GM18870 (cell line): ENCODE measurements around the gene PDRG1.

Experiments used
- ATAC-seq: cut with Tn5 transposase; IDR thresholded peaks from one replicate; pipeline ENCODE4 v1.9.1; 2021; ENCODE audit warnings: moderate library complexity; ENCODE audit not compliant: unreplicated experiment

Gene PDRG1

DNA sequence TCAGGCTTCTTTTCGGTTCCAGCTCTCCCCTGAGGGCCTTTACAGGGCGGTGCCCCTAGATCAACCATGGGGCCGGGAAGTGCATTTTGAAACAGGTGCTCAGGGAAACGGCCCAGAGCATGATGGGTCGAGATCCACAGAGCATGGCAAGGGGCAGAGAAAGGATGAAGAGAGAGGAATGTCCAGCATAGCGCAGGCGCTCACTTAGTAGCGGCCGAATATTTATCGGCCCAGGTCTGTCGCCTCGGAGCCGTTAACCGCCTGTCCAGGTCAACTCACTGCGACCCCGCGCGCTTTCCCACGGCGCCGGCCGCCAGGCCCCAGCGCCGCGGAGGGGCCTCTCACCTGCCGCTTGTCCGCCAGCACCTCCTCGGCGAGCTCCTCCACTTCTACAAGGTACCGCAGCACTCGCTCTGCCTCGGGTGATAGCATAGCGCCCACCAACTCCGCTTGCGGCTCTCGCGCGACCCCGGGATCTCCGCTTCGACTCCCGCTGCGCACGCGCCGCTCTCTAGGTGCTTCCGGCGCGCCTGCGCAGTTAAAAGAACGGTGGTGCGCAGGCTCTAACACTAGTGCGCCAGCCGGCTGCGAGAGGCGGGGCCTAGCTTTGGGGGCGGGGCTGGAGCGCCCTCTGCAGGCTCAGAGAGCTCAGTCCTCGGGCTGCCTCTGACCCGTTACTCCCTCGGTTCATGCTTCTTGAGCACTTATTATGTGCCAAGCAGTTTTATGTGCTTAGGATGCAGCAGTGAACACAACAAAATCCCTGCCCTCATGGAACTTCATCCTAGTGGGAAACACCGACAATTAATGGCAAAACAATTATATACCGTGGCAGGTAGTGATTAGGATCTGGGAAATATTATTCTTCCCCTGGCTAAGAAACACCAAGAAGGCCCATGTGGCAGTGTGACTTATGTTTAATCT is at the start of gene PDRG1:
TSS of gene PDRG1 (minus strand) at position 517 of the 924 bp plus-strand sequence. CDS start at position 432, 85 bp downstream.
- peak; percentile 84 for ATAC-seq

DNA sequence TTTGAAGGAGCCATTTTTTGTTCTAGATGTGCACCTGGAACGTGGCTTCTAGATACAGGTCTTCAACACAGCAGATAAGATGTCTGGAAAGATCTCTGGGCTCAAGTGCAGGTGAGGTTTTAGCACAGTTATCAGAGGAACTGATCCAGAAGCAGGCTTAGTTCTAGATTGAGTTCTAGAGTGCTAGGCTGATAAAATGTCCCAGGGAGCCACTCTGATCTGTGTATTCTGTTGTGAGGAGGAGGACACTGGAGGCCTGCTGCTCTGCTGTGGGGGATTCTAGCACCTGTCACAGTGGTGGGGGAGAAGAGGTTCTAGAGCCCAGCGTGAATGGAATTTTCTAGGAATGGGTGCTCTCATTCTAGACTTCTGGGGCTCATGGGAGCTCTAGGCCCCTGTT is 46.4 kb upstream of the PDRG1 start:
- ATAC-seq: no peak

DNA sequence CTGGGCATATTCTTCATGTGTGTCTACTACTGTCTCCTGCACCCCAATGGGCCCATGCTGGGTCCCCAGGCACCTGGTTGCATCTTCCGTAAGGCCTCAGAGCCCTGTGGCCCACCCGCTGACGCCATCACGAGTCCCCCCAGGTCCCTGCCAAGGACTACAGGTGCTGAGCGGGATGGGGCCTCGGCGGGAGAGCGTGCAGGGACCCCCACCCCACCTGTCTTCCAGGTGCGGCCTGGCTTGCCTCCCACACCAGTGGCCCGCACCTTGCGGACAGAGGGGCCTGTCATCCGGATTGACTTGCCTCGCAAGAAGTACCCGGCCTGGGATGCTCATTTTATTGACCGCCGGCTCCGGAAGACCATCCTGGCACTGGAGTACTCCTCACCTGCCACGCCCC is 45.1 kb upstream of the PDRG1 start:
- ATAC-seq: no peak

DNA sequence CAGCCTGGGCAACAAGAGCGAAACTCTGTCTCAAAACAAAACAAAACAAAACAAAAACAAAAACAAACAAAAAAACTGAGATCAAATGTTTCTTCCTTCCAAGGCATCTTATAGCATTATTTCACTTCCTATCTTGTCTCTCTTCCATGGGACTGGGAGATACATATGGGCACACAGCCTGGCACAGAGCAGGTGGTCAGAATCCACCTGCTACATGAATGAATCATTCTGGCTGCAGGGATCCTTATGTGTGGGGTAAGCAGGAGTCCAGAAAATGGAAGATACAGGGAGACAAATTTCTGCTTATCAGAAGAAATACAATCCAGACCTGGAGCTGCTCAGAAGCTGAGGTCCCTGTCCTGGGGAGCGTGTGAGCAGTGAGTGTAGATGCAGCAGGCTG is 40.2 kb upstream of the PDRG1 start:
- no peak for ATAC-seq

DNA sequence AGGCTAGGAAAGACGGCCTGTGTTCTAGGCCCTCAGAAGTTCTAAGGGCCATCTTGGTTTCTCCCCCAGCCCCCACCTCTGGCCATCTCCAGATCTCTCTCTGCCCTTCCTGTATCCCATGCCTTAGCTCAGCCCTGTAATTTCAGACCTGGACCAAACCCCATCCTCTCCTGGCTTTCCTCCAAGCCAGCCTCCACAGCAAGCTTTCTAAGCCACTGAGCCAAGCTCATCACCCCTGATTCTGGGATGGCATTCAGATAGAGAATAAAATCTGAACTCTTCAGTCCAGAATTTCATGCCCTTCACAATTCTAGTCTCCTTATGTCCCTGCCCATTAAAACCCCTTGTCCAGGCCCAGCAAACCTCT is 39.5 kb upstream of the PDRG1 start:
- no peak for ATAC-seq

DNA sequence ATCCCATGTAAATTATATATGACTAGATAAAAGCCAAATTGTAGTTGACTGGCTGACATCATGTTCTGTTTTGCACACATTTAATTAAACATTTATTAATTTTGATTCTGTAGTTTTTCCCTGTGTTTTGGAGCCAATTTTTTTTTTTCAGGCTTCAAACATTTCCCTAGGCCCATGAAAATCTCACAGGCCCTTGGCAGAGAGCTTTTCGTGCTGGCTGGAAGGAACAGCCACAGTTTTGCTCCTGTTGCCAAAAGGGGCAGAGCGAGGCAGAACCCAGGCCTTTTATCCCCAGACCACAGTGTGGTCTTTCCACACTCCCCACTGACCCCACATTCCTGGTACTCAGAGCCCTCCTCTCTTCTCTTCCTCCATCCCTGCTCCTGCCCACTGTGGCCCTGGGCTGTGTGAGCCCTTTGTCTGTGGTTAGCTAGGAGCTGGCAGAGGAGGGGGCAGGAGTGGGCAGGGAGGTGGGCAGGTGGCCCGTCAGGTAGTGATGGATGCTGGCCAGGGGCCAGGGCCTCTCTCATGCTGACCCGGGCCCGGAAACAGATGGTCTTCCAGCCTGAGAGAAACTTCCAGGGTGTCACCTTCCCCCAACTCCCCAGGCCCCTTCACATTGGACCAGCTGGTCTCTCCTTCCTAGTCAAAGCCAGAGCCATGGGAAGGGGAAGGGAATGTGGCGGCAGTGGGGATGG is 38.9 kb upstream of the PDRG1 start:
- ATAC-seq: no peak

DNA sequence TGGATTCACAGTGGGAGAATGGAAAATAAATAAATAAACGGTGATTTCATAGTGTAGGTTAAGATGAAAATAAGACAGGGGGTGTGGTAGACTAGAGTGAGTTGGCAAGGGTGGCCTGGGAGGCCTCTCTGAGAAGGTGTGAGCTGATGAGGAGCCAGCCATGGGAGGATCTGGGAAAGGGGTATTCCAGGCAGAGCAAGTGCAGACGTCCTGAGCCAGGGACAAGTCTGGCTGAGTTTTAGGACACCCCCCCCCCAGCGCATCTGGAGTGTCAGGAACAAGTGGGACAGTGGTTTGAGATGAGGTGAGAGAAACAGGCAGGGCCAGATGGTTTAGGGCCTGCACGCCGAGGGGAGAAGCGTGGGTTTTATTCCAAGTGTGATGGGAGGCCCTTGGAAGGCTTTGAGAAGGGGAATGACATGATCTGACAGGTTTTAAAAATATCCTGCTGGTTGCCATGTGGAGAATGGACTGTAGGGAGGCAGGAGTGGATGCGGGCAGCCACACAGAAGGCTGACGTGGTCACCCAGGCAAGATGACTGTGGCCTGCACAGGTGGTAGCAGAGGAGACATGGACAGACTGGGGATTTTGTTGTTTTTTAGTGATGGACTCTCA is 37.3 kb upstream of the PDRG1 start:
- ATAC-seq: no peak

DNA sequence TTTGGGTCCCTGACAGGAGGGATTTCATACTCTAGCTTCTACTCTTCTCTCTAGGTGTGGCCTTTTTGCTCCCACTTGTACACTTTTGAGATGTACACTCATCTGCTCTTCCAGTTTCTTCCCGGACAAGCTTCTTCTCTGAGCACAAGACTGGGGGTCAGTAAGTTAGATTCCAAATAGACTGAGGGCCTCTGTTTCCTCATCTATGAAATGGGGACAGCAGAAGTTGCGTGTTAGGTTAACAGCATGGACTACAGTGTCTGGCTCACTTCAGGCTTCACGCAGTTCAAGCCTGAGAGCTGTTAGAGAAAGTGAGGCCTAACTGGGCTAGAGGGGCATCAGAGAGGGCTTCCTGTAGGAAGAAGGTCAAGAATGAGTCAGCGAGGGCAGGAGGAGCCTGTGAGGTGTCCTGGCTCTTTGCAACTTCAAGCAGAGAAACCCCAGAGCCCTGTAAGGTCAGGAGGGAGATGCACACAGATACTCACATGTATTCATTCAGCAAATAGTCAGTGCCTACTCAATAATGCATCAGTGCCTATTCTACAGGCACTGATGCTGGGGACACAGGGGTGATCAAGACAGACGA is 36.7 kb upstream of the PDRG1 start:
- no peak for ATAC-seq

DNA sequence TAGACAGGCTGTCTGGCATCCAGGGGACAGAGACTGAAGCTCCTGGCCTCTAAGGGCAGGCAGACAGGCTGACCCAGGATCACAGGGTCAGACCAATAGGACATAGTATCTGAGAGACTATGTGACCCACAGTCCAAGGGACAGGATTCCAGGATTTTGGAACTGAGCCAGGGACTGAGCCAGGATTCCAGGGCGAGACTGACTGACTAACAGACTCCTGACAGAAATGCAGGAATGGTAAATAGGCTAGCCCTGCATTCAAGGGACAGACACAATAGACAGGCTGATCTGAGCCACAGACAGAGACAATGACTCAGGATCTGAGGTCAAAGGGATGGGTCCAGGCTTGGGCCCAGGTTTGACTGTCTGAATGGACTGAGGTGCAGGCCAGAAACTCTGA is 35.9 kb upstream of the PDRG1 start:
- no peak for ATAC-seq

DNA sequence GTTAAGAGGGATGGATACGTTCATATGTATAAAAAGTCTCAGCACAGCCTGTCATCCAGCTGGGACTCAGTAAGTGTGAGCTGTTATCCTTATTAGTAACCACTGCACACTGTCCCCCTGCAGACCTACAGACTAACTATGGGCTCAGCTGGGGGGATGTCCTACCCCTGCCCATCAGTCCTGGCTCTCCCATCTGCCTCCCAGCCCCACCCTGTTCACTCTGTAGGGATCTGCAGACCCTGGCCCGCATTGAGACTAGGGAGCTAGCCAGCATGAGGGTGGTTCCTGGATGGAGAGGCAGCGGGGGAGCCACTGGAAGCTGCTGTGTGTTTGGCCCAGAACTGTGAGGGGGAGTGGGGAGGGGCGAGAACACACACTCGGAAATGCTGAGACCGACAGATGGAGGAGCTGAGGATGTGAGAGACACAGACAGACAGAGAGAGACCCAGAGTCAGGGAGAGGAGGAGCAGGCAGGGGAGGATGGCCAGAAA is 33.2 kb upstream of the PDRG1 start:
- ATAC-seq: no peak

DNA sequence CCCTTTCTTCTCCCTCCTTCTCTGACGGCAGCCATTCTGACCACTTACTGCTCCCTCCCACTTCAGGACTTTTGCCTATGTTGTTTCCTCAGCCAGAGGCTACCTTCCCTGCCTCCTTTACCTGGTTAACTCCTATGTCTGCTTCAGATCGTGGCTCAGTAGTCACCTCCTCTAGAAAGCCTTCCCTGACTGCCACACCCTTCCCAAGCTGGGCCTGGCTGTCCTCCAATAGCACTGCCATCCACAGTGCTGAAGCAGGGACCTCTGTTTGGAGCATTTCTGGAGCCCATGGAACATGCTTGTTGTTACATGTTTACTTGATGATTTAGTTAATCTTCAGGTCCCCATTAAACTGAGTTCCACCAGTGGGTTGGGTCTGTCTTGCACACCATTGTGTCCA is 29.9 kb upstream of the PDRG1 start:
- no peak for ATAC-seq

DNA sequence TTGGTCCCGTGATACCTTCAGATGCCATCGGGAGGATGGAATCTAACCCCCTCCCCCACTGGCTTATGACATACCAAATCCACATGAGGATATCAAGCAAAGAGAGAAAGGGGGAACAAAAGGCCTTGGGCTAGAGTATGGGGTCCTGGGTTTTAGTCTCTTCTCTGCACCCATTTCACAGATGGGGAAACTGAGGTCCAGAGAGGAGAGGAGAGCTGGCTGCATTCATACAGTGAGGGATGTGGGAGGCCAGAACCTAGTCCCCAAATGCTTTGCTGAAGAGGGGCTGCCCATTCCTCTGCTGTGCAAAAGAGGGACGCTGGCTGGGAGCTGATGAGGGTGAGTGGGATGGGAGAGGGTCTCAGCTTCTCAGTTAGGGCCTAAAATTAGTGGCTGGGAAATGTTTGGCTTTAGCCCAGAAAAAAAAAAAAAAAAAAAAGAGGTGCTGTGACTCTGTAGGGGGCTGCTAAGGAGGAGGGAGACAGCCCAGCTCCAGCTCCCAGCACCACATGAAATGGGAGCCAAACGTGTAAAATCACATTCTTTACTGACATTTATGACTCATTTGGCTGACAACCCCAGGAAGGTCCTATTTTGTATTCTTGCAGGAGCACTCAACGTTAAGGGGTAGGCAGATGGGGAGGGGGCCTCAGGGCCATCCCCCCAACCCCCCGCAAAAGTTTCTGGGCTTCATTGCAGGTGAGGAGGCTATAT is 28.0 kb upstream of the PDRG1 start:
- no peak for ATAC-seq

DNA sequence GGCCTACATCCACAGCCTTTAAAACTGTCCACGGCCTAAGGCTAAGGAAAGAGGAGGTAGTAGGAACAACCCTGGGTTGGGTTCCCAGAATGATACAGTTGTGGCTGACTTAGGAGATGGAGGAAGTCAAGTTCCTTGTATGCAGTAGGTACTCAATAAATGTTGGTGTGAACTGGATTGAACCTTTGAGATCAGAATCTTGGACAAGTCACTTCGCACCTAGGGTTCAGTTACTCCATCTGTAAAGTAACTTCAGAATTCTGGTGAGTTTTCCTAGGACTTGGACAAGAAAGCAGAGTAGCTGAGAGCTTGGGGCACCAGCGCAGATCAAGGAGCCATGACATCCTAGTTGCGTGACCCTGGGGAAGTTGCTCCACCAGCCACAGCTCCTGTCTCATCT is 25.2 kb upstream of the PDRG1 start:
- ATAC-seq: no peak

DNA sequence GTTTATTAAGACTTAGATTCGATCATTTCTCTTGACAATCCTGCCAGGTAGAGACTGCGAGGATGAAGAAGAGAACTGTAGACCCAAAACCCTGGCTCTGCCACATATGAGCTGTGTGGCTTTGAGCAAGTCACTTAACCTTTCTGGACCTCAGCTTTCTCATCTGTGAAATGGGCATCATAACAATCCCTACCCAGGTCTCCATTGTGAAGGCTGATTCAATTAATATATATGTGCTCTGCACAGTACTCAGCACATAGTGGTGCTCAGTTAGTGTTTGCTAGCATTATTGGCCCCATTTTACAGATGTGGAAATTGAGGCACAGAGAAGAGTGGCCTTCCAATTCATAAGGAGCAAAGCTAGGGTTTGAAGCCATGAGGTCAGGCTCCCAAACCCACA is 24.0 kb upstream of the PDRG1 start:
- no peak for ATAC-seq

DNA sequence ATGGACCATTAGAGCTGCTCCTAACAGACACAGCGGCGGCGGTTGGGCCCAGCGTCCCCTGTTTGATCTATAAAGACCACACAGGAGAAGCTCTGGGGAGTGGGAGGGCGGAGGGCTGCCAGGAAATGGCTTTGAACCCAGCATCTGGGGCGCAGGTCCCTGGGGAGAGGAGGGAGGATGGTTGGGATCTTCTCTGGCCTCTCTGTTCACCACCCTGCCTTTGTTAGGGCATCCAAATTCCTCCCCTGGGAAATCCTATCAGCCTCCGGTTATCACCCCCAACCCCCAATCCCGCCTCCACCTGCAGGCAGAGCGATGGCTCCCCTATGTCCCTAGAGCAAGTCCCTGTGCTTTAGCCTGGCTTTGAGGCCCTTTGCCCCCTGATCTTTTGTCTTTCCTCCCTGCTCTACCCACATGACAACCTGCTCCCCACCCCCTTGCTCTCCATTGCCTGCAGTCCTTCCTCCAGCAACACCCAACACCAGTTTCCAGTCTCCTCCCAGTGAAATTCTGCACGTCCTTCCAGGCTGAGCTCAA is 23.2 kb upstream of the PDRG1 start:
- no peak for ATAC-seq

DNA sequence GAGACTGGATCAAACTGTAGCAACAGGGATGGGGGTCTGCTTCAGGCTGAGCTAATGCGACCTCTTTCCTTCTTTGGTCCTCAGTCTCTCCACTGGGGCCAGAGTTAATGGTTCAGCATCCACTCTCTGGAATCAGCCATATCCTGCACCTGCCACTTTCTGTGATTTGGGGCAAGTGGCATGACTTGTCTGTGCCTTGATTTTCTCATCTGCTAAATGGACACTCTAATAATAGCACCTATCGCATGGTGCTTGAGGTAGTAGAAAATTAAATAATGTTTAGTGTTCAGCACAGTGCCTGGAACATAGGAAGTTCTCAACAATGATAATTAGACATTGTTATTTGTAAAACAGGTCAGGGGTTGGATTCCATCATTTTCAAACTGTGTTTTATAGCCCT is 22.4 kb upstream of the PDRG1 start:
- ATAC-seq: no peak

DNA sequence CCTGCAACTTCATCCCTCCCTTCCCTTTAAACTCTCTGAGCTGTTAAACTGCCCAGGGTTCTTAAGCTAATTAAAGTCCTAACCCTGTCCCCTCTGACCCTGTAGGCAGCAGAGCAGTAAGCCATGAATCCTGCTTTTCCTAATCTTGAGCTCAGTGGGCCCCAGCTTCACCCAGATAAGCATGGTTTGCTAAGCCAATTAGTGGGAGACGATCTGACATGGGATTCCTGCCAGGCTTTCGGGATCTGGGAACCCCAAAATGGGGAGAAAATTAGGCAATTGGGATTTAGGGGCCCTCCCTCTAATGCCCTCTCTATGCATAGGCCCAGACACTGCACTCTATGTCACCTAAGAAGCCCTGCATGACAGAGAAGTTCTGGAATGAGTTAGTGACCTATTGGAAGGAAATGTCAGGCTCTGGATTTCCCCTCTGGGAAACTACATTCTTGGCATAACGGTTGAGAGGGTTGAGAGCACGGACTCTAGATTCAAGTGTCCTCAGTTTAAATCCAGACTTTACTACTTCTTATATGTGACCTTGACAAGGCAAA is 20.7 kb upstream of the PDRG1 start:
- ATAC-seq: no peak

DNA sequence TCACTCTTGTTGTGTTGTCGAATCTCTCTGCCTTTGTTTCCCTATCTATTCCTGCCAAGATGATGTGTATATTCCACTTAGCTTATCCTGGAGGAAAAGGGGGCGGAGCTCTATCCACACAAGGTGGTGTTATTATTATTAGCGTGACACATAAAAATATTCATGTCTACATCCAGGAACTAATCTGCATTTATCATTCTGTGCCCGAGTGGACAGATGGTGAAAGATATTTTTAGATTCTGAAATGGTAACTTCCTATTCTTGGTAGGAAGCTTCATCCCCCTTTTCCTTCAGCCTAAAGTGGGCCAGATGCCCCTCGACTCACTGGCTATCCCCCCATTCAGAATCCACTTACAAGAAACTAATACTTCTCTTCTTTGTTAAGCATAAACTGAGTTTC is 18.1 kb upstream of the PDRG1 start:
- no peak for ATAC-seq

DNA sequence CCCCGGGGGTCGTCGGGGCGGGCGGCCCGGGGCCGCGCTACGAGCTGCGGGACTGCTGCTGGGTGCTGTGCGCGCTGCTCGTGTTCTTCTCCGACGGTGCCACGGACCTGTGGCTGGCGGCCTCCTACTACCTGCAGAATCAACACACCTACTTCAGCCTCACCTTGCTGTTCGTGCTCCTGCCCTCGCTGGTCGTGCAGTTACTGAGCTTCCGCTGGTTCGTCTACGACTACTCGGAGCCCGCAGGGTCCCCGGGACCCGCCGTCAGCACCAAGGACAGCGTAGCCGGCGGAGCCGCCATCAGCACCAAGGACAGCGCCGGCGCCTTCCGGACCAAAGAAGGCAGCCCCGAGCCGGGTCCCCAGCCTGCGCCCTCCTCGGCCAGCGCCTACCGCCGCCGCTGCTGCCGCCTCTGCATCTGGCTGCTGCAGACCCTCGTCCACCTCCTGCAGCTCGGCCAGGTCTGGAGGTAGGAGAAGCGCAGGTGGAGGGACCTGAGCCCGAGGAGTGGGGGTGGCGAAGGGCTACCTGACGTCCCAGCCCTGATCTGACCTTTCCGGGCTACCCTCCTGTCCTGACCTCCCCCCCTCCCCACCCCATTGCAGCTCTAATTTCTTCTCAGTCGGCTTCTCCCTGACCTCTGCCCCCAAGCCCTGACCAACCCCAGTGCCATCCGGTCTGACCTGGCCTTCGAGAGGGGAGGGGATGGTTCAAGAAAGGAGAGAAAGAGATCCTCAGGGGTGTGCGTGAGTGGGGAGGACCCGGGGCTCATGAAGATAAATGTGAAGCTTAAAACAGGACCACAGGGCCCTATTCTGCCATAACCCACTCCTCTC is 16.7 kb upstream of the PDRG1 start:
- ATAC-seq: no peak
